ENCODE measurements around the gene CHMP2A.

- TF ChIP-seq CTCF (IDR thresholded peaks at IDR 0.05): no peak
- no peak for TF ChIP-seq EZH2 (IDR thresholded peaks at IDR 0.05; ENCODE audit: borderline replicate concordance, insufficient read depth, low read depth, low read length, poor library complexity, severe bottlenecking)
These were observed 10.9 kb downstream of the CHMP2A start, which contains the start of gene TRIM28 for GRCh38 chr19:58543826-58544590.

Data from B cell (primary cell).